ENCODE data around the gene LCN15.

- TF ChIP-seq CTCF (IDR thresholded peaks at IDR 0.05; ENCODE audit: poor library complexity, severe bottlenecking) (no peak), REST (IDR thresholded peaks at IDR 0.05; ENCODE audit: borderline replicate concordance) (no peak), EZH2 (IDR thresholded peaks at IDR 0.05; ENCODE audit: borderline replicate concordance, insufficient read depth, low read length, poor library complexity, severe bottlenecking) (no peak), EP300 (conservative IDR thresholded peaks at IDR 0.05; ENCODE audit: poor library complexity, severe bottlenecking) (no peak), RAD21 (conservative IDR thresholded peaks at IDR 0.05) (no peak), MXI1 (conservative IDR thresholded peaks at IDR 0.05; ENCODE audit: poor library complexity, severe bottlenecking) (no peak), TAF1 (IDR thresholded peaks at IDR 0.05; ENCODE audit: low read depth) (no peak), SMC3 (conservative IDR thresholded peaks at IDR 0.05; ENCODE audit: poor library complexity) (no peak), POLR2AphosphoS5 (IDR thresholded peaks at IDR 0.05) (no peak)
Measured at GRCh38 chr9:136739509-136739908, 24.8 kb downstream of the LCN15 start.
